Epithelial cell of proximal tubule (primary cell): ENCODE measurements around the gene RABEP1. TPM values are rescaled to one million over a fixed set of nuclear protein-coding genes. Genes with fewer than 3 reads are reported as not detected.

ENCODE experiments used
- DNase-seq: peaks from one replicate; pipeline ENCODE4 v3.0.0-alpha.2; 2011; ENCODE audit warnings: low read depth
- H3K4me3 ChIP-seq: 2 replicates; pipeline ENCODE4 v1.5.1; 2011; ENCODE audit warnings: low read depth, mild to moderate bottlenecking, low read length
- total RNA-seq: library from RNA; depleted of rRNA; stranded (reverse); fragments of >200 nt; gene quantifications from 2 replicates; pipeline ENCODE4 v1.2.3, GENCODE V29; 2015
- TF ChIP-seq, protein P1 (sequence below): conservative IDR thresholded peaks from 2 replicates; pipeline ENCODE4 v1.5.1; 2012; ENCODE audit warnings: low read depth, mild to moderate bottlenecking, low read length

Gene RABEP1
- total RNA-seq, 1 donor from 2014 or later: 21.4 TPM

- H3K4me3 ChIP-seq: no peak overlapping the region
- DNase-seq: no peak
- TF ChIP-seq, protein P1, sequence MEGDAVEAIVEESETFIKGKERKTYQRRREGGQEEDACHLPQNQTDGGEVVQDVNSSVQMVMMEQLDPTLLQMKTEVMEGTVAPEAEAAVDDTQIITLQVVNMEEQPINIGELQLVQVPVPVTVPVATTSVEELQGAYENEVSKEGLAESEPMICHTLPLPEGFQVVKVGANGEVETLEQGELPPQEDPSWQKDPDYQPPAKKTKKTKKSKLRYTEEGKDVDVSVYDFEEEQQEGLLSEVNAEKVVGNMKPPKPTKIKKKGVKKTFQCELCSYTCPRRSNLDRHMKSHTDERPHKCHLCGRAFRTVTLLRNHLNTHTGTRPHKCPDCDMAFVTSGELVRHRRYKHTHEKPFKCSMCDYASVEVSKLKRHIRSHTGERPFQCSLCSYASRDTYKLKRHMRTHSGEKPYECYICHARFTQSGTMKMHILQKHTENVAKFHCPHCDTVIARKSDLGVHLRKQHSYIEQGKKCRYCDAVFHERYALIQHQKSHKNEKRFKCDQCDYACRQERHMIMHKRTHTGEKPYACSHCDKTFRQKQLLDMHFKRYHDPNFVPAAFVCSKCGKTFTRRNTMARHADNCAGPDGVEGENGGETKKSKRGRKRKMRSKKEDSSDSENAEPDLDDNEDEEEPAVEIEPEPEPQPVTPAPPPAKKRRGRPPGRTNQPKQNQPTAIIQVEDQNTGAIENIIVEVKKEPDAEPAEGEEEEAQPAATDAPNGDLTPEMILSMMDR: no peak
Observed at GRCh38 chr17:5344914-5345313, 62.8 kb downstream of the RABEP1 start.

DNA sequence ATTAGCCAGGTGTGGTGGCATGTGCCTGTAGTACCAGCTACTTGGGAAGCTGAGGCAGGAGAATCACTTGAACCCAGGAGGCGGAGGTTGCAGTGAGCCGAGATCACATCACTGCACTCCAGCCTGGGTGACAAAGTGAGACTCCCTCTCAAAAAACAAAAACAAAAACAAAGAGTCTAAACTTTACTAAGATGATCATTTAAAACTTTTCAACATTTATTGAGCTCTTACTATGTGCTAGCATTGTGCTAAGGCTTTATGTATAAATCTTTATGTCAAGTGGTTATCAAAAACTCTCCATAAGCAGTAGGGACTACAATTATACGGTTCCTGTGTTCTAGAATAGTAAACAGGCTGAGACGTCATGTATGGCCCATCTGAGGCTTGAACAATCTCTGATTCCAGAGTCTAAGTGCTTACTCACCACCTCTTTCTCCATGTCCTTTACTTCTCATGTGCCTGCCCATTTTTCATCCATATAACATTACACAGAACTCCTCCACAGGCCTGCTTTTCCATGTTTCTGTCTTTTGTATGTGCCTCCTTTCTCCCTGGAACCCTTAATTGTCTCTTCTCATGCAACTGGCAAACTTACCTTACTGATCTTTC lies 70.7 kb downstream of the RABEP1 start:
- no peak overlapping the region for H3K4me3 ChIP-seq
- DNase-seq: no peak
- TF ChIP-seq, protein P1: no peak

DNA sequence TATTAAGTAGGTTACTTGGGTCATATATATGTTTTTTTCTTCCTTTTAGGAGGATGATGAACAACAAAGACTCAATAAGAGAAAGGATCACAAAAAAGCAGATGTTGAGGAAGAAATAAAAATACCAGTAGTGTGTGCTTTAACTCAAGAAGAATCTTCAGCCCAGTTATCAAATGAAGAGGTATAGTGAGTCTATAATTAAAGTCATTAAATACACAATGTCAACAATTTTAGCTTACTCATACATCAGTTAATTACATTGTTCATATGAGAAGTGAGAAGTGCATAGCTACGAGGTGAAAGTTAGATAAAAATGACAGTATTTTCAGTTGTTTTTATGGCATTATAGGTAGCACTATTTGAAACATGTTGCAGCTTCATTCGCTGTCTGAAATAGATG lies 72.2 kb downstream of the RABEP1 start:
- DNase-seq: no peak
- no peak overlapping the region for H3K4me3 ChIP-seq
- TF ChIP-seq, protein P1: no peak

- no peak for DNase-seq
- TF ChIP-seq, protein P1: no peak
- no peak overlapping the region for H3K4me3 ChIP-seq
Observed at GRCh38 chr17:5354886-5355415, 72.9 kb downstream of the RABEP1 start.

DNA sequence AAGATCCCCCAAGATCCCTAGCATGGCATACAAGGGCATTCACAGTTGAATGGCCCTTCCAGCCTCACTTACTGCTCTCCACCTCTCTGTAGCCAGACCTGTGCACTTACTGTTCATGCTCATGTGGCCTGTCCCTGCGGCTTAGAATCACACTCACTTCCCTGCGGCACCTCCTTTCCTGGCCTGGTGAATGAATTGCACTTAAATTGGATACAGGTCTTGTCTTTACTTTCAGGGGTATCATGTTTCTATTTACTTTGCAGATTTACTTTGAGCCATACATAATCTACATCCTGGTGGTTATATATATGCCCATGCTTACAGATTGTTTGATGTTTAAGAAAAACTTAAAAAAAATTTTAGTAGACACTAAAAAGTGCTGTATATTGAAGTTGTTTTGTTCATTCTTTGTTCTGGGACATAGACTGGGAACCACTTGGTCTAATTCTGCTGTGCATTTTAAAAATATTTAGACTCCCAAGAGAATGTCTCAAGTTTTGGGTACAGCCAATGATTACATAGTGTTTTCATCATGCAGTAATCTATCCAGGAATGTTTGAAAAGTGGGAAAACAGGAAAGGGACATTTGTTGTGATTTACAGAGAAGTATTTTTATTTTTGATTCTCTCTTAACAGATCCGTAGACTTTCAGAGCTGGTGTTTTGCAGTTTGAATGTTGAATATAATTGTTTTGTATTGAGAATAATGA lies 73.5 kb downstream of the RABEP1 start:
- no peak overlapping the region for H3K4me3 ChIP-seq
- no peak for DNase-seq
- TF ChIP-seq, protein P1: no peak

- TF ChIP-seq, protein P1: no peak
Observed at GRCh38 chr17:5361426-5361825, 79.3 kb downstream of the RABEP1 start.

More at GRCh38 chr17:5361426-5361825, 79.3 kb downstream of the RABEP1 start:
- H3K4me3 ChIP-seq: no peak overlapping the region
- DNase-seq: no peak
